Panc1 (cell line): ENCODE measurements around the gene ERC2.

Experiments used
- CTCF ChIP-seq: fragments of 450-650 bp; IDR thresholded peaks from 2 replicates; pipeline ENCODE4 v1.5.1; 2017; ENCODE audit warnings: mild to moderate bottlenecking
- POLR2AphosphoS5 ChIP-seq: IDR thresholded peaks from 2 replicates; pipeline ENCODE4 v1.6.1; 2012; ENCODE audit warnings: mild to moderate bottlenecking, low read depth, low read length, moderate library complexity
- REST ChIP-seq, 2 experiments: IDR thresholded peaks; 2 replicates each; pipeline ENCODE4 v1.6.1; 2011 to 2012; ENCODE audit warnings: low read depth in 2 of 2, control low read depth in 1 of 2, low read length in 1 of 2, mild to moderate bottlenecking in 1 of 2, moderate library complexity in 1 of 2; ENCODE audit not compliant: insufficient read depth in 1 of 2

- no peak for TF ChIP-seq POLR2AphosphoS5
- TF ChIP-seq CTCF: no peak
- no peak for TF ChIP-seq REST (IDR thresholded peaks at IDR 0.05; ENCODE audit: insufficient read depth in 1 of 2, low read depth in 2 of 2, low read length in 1 of 2)
These were observed 588.4 kb downstream of the ERC2 start for GRCh38 chr3:55879901-55880331.
